ENCODE measurements around the gene MMGT1. TPM values are rescaled to one million over a fixed set of nuclear protein-coding genes. Genes with fewer than 3 reads are reported as not detected.
"Not testable (repeated sequence)": the region's sequence is repeated elsewhere in the genome, so short reads cannot be mapped to it uniquely, and the experiment has no call there.

MMGT1 gene
- total RNA-seq, 1 donor from 2014 or later = 5.4 TPM

- DNase-seq (ENCODE audit: low read depth in 2 of 2) = no peak
Measured at GRCh38 chrX:135927897-135928296, 45.9 kb downstream of the MMGT1 start.

- DNase-seq (ENCODE audit: low read depth in 2 of 2) = peak in 1 of 2 donors; percentile 6
Measured at GRCh38 chrX:135923353-135923752, 50.4 kb downstream of the MMGT1 start.

- DNase-seq (ENCODE audit: low read depth in 2 of 2) = not testable (repeated sequence)
Measured at GRCh38 chrX:135920516-135920915, 53.3 kb downstream of the MMGT1 start.

- DNase-seq (ENCODE audit: low read depth in 2 of 2) = no peak
Measured at GRCh38 chrX:135914404-135914803, 59.4 kb downstream of the MMGT1 start.

Other genes starting within 250 kb of the MMGT1 start
- not detected in 2 replicates for gene CT45A3, start 205.8 kb downstream of the MMGT1 start, total RNA-seq
- not detected in 2 replicates for gene CT45A5, start 188.5 kb downstream of the MMGT1 start, total RNA-seq
- not detected in 2 replicates for gene CT45A6, start 171.2 kb downstream of the MMGT1 start, total RNA-seq
- gene CT45A2, start 154.0 kb downstream of the MMGT1 start, total RNA-seq = not detected in 2 replicates
- gene CT45A7, start 136.7 kb downstream of the MMGT1 start, total RNA-seq = not detected in 2 replicates
- gene CT45A8, start 119.5 kb downstream of the MMGT1 start, total RNA-seq = not detected in 2 replicates
- not detected in 2 replicates for gene CT45A9, start 102.2 kb downstream of the MMGT1 start, total RNA-seq
- not detected in 2 replicates for gene CT45A10, start 80.5 kb downstream of the MMGT1 start, total RNA-seq
- gene SAGE1, start 80.3 kb downstream of the MMGT1 start, total RNA-seq = not detected in 2 replicates
- 16.3 and 16.6 TPM in 2 replicates for gene SLC9A6, start 11.4 kb upstream of the MMGT1 start, total RNA-seq
- gene FHL1, start 173.5 kb upstream of the MMGT1 start, total RNA-seq = 90.6 and 148 TPM in 2 replicates